SKM-1 (cell line): ENCODE data around the gene NRXN3.

Source experiments
- DNase-seq: peaks from one replicate; lab custom pipeline; 2025; ENCODE audit not compliant: unreplicated experiment; lab: John Stamatoyannopoulos, UW

The NRXN3 gene

DNA sequence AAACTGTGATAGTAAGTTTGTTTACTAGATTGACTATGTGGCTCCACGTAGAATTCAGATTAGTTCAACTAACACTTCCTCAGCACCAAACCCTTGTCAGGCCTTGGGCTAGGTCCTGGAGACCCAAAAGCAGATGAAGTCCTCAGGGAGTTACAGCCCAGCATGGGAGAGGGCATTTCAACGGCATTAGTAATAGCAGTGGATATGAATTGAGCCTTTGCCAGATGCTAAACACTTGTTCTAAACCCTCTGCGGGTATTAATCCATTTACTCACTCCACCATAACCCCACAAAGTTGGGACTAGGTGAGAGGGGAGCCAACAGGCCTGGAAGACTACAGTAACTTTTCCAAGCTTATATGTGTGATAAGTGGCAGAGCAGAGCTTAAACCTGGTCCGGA lies 1326.5 kb downstream of the NRXN3 start:
- no peak for DNase-seq

DNA sequence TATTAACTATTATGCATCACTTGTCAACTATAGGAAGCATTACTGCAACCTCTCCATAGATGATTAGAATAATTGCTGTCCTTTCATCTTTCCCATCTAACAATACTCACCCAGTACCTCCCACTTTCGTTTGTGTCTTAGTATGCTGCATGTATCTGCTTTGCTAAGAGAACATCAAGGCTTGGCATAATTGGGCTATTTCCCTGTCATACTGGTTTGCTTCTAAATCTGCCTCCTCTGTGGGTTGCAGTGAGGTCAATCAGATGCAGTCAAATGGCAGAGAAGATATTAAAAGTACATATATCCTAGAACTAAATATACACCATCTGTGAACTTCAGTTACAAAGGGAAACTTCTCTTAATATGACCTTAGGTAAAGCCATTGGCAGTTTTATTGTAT lies 1330.3 kb downstream of the NRXN3 start:
- DNase-seq: no peak

DNA sequence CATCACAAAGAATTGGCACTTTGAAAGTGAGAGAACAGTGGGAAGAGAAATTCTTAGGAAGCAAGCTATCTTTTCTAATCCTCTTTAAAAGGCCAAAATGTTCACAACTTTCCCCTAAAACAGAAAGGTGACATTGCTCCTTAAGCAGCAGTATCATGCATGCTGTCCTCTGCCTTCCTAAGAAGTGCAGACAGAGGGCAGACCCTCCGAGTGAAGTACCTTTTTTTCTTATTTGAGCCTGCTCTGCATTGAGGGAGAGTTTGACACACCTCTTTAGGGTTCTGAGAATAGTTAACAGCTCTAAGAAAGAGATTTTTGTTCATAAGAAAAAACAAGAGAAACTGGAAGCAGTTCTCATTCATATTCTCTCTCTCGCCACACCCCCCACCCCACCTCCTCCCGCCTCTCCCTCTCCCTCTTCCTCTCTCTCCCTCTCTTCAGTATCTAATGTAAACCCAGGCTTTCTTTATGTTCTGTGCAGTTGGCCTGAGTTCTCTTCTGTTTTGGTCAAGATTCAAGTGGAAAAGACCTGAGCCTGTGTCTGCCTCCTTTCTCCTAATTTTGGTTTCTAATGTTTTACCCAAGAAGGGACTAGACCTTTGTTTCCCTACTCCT lies 1332.1 kb downstream of the NRXN3 start:
- no peak for DNase-seq

DNA sequence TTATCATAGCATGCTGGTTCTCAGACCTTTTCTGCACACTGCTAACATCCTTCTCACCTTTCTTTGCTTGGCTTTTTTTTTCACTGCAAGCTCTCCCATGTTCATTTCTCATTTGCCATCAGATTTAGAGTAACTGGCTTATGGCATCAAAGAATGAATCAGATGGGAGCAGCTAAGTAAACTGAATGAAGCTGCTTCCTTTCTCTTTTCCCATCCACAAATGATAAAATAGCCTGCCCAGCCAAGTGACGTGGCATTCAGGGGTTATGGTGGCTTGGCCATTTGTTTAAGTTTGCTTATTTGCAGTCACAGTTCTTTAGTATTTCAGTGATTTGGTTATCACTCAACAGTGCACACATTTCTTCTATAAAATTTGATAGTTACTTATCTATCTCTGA lies 1332.6 kb downstream of the NRXN3 start:
- DNase-seq: no peak

DNA sequence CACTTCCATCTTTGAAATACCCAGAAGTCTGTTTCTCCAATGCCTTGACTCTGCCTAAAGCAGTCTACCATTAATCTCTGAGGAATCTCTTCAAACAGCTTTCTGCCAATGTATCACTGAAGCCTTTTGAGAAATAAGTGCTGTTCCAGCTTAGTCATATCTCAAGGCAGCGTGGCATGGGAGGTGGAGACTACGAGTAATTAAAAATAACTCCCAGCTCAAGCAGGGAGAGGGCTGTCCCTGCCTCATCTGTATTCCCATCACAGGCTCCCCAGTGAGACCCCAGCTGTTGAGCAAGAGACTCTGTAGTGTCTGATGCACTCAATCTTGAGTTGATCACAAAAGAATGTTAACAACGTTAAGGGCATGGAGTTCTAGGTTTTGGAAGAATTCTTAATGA lies 1340.5 kb downstream of the NRXN3 start:
- no peak for DNase-seq

DNA sequence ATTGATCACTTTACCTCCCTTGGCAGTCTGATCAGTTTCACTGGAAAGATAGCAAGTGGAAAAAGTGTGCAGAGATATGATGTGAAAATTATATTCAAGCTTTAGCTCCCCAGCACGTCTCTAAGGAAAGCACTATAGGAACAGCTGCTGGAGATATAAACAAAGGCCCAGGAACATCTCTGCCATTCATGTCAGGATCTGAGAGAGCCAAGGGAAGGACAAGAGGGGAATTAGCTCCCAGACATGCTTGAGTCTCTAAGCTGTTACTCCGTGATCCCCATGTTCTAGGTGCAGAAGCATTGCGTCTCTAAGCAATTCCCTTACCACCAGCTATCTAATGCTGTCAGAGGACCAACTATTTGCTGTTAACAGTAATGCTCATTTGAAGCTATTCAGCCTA lies 1341.0 kb downstream of the NRXN3 start:
- DNase-seq: no peak

DNA sequence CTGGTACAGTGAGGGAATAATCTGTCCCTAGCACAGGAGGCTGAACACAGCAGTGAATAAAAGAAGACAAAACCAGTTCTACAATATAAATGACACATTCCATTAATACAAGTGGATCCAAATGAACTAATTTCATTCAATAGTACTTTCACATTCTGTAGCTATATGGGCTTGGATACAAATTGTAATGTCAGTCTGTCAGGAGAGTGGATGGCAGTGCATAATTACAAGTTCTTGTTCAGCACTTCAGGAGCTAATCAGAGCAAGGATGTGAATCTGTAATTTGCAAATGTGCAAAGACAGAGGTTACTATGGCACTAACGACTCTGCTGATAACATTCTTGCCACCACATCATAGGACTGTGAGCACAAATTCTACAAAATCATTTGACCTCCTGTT lies 1343.3 kb downstream of the NRXN3 start:
- no peak for DNase-seq

DNA sequence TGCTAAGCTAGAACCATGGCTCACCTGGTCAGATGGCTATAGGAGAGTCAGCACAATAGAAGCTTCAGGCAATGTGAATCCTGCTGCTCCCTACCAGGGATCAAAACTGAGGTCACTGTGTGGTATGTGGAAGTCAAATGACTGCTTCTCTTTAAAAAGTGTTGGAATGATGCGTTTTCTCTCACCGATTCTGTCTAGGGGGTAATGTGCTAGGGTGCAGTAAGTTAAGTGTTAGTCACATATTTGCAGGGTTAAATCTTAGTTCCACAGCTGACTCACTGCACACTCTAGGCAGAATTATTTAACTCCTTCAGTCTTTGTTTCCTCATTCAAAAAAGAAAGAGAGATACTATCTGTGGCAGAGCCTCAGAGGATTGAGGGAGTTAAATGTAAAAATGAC lies 1344.5 kb downstream of the NRXN3 start:
- no peak for DNase-seq

DNA sequence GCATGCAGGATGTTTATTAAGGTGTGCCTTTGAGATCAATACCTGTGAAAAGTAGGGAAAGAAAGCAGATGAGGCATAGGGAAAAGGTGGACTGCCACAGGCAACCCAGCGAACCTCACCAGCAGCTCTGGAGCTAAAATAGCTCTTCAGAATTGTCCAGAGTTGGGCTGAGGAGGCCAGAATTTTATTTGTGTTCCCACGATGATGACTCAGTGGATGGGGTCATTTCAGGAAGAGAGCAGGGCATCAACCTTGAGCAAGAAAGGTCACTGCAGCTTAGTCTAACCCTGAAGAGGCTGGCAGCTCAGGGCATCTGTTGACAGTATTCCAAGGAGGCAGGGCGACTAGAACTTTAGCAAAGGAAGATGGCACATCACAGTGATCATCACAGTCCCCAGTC lies 1345.0 kb downstream of the NRXN3 start:
- DNase-seq: no peak

DNA sequence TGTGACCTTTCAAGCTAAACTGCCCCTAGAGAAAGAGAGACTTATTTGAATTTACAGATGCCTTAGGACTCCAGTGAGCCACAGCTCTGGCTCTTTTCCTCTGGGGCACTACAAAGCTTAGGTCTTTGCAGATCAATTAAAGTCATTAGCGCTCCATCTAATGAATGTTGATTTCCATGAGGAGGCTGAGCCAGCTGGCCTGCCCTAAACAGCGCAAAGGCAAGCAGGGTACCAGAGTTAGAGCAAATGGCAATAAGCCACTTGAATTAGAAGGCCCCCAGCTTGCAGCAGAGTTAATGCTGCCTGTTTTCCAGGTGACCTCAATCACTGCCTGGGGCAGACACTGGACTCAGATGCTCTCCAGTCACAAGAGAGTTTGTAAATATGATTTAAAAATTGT lies 1345.8 kb downstream of the NRXN3 start:
- no peak for DNase-seq

DNA sequence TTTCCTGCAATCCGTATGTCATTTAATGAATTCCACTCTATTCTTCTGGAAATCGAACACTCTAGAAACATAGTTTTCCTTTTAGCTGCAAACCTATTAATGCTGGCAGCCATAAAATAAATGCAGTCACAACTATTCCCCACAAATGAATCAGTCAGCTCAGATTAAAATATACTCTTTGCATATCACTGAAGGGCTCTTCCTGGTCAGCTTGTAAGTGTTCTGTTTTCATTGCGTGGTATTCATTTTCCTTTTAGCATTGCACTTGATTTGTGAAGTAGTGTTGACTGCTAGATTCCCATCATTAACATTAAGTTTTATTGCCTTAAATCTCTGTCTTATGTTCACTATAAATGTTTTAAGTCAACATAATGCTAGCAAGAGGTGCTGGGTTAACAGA lies 1355.2 kb downstream of the NRXN3 start:
- DNase-seq: no peak

DNA sequence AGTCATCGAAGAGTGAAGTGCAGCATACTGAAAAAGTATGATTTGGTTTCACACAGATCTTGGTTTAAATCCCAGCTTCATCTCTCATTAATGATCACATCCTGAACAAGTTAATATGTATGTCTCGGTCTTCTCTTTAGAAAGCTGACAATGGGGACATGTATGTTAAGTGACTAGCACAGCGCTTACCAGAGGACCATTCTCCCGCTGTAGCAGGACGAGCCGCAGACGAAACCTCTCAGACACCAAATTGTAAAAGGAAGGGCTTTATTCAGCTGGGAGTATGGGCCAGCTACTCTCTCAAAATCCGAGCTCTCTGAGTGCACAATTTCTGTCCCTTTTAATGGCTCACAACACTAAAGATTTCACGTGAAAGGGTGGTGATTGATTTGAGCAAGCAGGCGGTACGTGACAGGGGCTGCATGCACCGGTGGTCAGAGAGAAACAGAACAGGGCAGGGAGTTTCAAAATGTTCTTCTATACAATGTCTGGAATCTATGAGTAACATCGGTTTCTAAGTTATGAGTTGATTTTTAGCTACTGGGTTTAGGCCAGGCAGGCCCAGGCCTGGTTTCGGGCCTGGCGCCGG lies 1358.7 kb downstream of the NRXN3 start:
- DNase-seq: no peak

DNA sequence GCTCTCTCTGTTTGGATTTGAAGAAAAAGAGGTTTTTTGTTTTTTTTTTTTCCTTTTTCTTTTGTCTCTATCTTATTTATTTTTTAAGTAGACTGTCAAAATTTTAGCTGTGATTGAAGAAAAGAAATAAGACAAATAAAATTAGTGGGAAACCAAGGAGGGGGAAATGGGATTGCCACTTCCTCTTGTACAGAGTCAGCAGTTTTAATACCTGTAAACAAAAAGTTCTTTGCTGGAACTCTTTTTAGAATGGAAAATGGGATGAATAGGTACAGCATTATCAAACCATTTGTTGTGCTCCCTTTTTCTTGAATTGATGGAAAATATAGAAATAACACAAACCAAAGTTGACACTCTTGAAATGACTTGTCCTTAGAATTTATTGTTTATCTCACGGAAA lies 1360.4 kb downstream of the NRXN3 start:
- no peak for DNase-seq

DNA sequence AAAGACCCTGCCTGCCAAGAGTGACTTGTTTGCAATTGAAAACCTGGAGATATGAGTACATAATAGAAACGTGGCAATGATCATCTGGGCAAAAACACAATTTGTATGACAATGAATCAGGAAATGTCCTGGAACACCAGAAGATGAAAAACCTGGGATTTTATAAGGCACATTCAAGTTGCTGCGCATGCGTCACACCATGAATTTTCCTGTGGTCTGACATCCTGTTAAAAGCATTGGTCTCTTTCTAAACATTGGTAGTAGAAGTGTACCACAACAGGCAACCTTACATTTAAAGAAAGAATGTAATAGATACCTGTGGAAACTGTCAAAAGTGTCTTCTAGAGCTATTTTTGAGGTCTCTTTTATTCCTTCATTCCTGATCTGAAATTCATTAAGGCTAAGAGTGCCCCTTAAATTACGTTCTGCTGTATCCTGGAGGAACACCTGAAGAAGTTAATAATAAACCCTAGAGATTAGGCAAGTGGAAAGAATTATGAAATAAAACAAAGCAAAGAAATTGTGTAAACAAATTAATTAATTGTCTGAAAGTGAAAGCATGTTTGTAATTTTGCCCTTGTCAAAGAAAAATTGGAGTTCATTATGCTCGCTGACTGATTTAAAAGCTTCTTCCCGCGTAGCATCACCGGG lies 1364.7 kb downstream of the NRXN3 start:
- DNase-seq: no peak

DNA sequence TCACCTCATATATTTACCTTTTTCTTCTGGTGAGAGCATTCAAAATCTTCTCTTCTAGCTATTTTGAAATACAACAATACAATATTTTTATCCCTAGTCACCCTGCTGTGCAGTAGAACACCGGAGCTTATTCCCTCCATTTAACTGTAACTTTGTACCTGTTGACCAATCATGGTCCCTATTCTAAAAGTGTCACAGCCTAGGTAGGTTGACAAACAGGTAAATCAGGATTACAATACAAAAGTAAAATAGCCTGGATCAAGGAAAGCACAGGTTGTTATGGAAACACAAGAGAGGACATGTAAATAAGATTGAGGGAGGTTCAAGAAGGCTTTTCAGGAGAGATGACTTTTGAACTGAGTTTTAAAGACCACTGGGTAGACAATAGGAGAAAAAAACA lies 1370.2 kb downstream of the NRXN3 start:
- DNase-seq: no peak

DNA sequence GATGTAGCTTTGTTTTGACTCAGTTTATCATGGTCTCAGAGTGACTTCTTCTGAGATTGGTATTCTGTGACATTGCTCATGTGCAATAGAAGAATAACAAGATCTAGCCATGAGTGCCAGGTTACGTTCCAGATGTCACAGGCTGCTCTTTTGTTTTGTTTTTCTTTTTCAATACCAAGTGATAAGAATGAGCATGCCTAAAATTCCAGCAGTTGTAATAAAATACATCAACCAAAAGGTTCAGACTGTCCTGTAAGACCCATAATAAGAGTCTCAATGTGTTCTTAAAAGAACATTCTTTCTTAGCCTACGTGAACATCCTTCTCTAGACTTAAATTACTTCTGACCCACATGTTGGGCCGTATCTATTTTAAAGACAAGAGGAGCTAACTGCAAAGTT lies 1371.9 kb downstream of the NRXN3 start:
- no peak for DNase-seq

DNA sequence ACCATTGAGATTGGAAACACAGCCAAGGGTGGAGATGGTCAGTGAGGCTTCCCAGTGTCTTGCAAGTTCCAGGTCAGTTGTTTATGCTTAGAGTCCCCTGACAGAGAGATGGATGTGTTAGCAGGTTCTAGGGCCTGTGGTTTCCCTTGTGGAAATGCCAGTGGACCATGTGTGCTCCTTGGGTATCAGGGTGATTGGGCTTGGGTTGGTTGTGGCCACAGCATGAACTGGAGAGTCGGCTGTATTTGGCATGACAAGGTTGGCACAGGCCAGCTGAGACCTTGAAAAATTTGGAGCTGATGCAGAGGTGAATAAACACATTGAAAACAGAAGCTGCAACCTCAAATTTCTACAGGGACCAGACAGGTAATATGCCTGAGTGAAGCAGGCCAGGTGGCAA lies 1373.2 kb downstream of the NRXN3 start:
- no peak for DNase-seq

DNA sequence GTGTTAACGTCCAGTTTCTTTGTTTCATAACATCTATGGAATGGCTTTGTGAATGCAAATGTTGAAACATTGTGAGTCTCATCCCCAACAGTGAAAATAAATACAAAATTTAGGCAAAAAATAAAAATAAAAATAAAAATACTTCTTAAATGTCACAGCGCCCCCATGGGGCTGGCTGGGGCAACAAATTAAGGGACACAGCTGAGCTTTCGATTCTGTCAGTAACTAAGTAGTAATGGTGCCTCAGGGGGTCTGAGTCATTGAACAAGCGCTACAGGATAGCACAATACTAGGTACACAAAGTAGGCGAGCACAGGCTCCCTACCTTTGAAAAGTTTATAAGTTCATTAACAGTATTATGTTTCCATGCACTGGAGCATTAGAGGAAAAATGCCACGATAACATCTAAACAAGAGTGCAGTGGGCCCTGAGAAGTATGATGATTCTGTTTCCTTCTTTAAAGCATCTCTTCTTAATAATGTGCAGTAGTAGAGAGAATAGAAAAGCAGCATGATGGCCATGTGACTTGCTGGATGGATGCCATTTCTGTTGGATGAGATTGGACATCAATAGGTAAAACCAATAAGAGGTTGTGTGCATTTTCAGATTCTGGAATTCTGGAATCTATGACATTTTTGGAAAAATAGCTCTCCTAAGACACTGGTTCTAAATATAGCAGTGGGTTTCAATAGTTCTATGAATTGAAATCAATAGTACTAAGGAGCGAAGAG lies 1374.0 kb downstream of the NRXN3 start:
- DNase-seq: no peak

DNA sequence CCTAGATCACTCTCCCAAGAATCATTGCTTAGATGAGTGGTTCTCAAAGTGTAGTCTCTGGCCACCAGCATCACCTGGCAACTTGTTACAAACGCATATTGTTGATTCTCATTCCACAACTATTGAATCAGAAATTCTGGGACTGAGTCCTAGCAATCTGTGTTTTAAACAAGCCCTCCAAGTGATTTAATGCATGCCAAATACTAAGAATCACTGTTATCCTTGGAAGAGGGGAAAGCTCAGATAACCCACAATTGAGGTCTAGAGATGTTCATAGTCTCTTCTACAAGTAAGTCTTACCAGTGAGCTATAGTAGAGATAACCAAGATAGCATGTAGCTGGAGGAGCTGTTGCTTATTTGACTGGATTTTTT lies 1374.5 kb downstream of the NRXN3 start:
- DNase-seq: no peak

DNA sequence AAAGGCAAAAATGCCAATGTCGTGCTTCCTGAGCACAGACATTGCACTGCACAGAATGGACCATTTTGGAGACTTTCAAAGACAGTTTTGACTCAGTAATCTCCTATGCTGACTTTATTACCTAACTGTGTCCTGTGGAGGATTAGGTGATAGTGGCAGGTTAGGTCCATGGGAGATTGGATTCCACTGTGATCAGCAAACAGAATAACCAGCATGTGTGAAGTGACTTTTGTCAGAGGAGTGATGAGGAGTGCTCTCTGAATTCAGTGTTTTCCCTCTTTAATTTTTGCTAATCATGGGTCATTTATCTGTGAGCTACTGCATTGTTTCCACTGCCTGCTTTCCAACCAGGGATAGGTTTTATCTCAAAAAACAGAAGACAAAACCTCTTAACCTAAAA lies 1378.7 kb downstream of the NRXN3 start:
- DNase-seq: no peak

DNA sequence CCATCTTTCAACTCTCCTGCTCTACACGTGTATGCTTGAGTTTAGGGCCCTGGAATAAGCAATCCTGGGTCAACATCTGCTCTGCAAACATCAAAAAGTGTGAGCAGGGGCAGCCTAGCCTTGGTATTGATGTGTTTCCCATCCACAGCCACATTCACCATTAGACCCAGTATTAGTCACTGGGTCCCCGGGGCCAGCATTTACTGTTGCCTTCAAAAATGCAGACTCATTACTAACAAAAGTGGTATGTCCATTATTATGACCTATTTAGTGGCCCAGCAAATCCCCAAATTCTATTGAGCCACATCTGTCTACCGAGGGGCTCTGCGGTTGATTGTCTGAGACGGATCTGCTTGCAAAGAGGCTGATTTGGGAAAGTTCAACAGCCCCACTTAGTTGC lies 1379.3 kb downstream of the NRXN3 start:
- DNase-seq: no peak

DNA sequence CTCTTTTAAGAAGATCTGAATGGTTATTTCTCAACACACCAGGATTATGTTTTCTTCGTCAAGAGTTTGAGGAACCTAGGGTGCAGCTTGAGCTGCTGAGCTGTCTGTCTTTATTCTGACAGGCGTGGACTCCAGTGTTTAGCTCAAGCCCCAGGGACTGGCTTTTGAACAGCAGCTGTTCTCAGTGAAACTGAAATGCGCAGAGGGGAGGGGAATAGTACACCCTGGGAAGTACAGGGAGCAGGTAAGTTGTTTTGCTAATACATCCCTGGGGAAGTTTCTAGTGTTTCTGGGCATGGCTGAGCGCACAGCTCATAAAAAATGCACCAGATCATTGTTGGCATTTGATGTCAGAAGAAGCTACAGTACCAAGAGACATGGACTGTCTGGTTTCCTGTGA lies 1381.3 kb downstream of the NRXN3 start:
- no peak for DNase-seq
